ENCODE measurements around the gene TYW1.
"Not testable (repeated sequence)": the region's sequence is repeated elsewhere in the genome, so short reads cannot be mapped to it uniquely, and the experiment has no call there.

DNA sequence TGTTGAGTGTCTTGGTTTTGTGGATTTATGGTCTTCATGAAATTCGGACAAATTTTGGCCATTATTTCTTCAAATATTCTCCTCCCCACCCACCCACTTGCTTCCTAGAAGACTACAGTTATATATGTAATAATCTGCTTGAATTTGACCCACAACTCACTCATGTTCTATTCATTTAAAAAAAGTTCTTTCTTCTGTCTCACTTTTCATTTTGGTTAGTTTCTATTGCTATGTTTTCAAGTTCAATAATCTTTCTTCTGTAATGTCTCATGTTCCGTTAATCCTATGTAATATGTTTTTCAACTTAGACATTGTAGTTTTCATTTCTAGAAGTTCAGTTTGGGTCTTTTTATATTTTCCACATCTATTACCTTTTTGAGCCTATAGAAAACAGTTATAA, 55.5 kb downstream of the TYW1 start:
- TF ChIP-seq, protein P1, sequence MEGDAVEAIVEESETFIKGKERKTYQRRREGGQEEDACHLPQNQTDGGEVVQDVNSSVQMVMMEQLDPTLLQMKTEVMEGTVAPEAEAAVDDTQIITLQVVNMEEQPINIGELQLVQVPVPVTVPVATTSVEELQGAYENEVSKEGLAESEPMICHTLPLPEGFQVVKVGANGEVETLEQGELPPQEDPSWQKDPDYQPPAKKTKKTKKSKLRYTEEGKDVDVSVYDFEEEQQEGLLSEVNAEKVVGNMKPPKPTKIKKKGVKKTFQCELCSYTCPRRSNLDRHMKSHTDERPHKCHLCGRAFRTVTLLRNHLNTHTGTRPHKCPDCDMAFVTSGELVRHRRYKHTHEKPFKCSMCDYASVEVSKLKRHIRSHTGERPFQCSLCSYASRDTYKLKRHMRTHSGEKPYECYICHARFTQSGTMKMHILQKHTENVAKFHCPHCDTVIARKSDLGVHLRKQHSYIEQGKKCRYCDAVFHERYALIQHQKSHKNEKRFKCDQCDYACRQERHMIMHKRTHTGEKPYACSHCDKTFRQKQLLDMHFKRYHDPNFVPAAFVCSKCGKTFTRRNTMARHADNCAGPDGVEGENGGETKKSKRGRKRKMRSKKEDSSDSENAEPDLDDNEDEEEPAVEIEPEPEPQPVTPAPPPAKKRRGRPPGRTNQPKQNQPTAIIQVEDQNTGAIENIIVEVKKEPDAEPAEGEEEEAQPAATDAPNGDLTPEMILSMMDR (IDR thresholded peaks at IDR 0.05): not testable (repeated sequence)
- not testable (repeated sequence) for TF ChIP-seq POLR2AphosphoS5 (IDR thresholded peaks at IDR 0.05; ENCODE audit: low read depth, low read length); SIN3A (IDR thresholded peaks at IDR 0.05; ENCODE audit: borderline replicate concordance, insufficient read depth, low read depth, low read length)
- TF ChIP-seq, protein P2, sequence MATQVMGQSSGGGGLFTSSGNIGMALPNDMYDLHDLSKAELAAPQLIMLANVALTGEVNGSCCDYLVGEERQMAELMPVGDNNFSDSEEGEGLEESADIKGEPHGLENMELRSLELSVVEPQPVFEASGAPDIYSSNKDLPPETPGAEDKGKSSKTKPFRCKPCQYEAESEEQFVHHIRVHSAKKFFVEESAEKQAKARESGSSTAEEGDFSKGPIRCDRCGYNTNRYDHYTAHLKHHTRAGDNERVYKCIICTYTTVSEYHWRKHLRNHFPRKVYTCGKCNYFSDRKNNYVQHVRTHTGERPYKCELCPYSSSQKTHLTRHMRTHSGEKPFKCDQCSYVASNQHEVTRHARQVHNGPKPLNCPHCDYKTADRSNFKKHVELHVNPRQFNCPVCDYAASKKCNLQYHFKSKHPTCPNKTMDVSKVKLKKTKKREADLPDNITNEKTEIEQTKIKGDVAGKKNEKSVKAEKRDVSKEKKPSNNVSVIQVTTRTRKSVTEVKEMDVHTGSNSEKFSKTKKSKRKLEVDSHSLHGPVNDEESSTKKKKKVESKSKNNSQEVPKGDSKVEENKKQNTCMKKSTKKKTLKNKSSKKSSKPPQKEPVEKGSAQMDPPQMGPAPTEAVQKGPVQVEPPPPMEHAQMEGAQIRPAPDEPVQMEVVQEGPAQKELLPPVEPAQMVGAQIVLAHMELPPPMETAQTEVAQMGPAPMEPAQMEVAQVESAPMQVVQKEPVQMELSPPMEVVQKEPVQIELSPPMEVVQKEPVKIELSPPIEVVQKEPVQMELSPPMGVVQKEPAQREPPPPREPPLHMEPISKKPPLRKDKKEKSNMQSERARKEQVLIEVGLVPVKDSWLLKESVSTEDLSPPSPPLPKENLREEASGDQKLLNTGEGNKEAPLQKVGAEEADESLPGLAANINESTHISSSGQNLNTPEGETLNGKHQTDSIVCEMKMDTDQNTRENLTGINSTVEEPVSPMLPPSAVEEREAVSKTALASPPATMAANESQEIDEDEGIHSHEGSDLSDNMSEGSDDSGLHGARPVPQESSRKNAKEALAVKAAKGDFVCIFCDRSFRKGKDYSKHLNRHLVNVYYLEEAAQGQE (IDR thresholded peaks at IDR 0.05; ENCODE audit: insufficient read depth in 1 of 2, low read depth in 2 of 2, low read length in 1 of 2): not testable (repeated sequence)

Measured in Panc1 (cell line).